Measurements from ENCODE around the gene ARG2.

ARG2 gene

DNA sequence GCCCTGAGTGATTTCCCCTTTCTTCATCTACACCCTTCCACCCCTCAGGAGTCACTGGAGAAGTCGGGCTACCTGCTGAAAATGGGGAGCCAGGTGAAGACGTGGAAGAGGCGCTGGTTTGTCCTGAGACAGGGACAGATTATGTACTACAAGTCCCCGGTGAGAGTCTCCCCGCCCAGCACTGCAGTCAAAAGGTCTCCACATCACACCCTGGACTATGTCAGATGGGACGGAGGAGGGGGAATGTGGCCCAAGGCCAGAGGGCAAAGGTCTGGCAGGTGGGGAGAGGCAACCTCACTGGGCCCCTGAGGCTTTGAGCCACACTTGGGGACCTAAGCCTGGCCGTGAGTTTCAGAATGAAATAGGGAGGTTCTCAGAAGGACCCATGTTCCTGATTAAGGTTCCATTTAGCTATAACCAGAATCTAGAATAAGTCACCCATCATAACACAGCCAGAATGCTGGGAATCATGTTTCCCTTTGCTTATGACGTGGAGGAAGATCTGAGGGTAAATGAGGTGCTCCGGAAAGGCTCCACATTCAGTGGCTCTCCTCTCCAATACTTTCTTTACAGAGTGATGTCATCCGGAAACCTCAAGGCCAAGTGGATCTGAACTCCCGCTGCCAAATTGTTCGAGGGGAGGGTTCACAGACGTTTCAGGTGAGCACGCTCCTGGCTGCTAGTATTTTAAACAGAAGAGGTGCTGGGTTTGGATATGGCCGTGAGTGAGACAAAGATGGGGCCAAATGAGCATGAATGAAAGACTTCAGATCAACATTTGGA lies 46.3 kb upstream of the ARG2 start:
- CTCF ChIA-PET: interaction anchor here (1.2 to 38.5 kb wide), 4 partner anchors 11 to 144 kb away, joined by 3 to 695 read pairs (median 88); partner anchors contain the start of gene PIGH
- no peak for DNase-seq (ENCODE audit: extremely low spot score)
- POLR2A ChIA-PET: no interaction called here
- TF ChIP-seq, protein P1, sequence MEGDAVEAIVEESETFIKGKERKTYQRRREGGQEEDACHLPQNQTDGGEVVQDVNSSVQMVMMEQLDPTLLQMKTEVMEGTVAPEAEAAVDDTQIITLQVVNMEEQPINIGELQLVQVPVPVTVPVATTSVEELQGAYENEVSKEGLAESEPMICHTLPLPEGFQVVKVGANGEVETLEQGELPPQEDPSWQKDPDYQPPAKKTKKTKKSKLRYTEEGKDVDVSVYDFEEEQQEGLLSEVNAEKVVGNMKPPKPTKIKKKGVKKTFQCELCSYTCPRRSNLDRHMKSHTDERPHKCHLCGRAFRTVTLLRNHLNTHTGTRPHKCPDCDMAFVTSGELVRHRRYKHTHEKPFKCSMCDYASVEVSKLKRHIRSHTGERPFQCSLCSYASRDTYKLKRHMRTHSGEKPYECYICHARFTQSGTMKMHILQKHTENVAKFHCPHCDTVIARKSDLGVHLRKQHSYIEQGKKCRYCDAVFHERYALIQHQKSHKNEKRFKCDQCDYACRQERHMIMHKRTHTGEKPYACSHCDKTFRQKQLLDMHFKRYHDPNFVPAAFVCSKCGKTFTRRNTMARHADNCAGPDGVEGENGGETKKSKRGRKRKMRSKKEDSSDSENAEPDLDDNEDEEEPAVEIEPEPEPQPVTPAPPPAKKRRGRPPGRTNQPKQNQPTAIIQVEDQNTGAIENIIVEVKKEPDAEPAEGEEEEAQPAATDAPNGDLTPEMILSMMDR (IDR thresholded peaks at IDR 0.05; ENCODE audit: control extremely low read depth, extremely low read depth, low read depth, missing control alignments): no peak

DNA sequence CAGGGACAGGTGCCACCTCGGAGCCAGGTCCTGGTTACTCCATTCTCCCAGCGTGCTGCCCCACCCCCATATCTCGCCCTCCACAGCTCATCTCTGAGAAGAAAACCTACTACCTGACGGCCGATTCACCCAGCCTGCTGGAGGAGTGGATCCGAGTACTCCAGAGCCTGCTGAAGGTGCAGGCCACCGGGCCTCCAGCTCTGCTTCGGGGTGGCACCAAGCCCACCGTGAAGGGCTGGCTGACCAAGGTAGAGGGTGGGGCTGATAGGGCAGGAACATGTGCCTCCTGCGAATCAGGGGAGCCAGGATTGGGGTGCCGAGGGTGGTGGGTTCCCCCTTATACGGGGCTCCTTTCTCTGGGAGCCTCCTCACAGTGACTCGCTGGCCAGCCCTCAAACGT lies 45.6 kb upstream of the ARG2 start:
- TF ChIP-seq, protein P1 (IDR thresholded peaks at IDR 0.05; ENCODE audit: control extremely low read depth, extremely low read depth, low read depth, missing control alignments): no peak
- POLR2A ChIA-PET: no interaction called here
- CTCF ChIA-PET: interaction anchor here (12.0 to 38.5 kb wide), 3 partner anchors 10 to 145 kb away, joined by 161 to 695 read pairs (median 313); partner anchors contain the start of gene RDH12
- DNase-seq (ENCODE audit: extremely low spot score): no peak

- no peak for DNase-seq (ENCODE audit: extremely low spot score)
- POLR2A ChIA-PET: no interaction called here
- TF ChIP-seq, protein P1 (IDR thresholded peaks at IDR 0.05; ENCODE audit: control extremely low read depth, extremely low read depth, low read depth, missing control alignments): no peak
- CTCF ChIA-PET: interaction anchor here (12.0 to 38.5 kb wide), 3 partner anchors 10 to 146 kb away, joined by 161 to 695 read pairs (median 313); partner anchors contain the start of gene RDH12
Measured at GRCh38 chr14:67574806-67575205, 44.9 kb upstream of the ARG2 start.

DNA sequence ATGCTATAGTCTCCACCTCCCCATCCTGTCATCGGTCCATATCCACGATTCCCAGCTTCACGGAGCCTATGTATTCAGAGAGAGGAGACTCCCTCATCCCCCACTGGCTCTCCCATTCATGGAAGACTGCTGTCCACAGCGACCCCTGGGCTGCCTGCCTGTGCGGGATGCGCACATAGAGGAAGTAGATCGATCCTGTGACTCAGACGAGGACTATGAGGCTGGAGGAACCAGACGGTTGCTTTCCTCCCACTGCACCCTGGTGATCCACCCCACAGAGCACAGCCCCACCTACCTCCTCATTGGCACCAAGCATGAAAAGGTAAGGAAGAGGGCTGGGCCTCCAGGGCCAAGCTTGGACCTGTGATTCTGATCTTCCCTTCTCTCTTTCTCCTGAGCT lies 44.0 kb upstream of the ARG2 start:
- POLR2A ChIA-PET: no interaction called here
- TF ChIP-seq, protein P1 (IDR thresholded peaks at IDR 0.05; ENCODE audit: control extremely low read depth, extremely low read depth, low read depth, missing control alignments): no peak
- DNase-seq (ENCODE audit: extremely low spot score): no peak
- CTCF ChIA-PET: interaction anchor here (0.8 to 38.5 kb wide), 8 partner anchors 9 to 1216 kb away, joined by 3 to 695 read pairs (median 5); partner anchors contain the start of genes PIGH and RDH12

DNA sequence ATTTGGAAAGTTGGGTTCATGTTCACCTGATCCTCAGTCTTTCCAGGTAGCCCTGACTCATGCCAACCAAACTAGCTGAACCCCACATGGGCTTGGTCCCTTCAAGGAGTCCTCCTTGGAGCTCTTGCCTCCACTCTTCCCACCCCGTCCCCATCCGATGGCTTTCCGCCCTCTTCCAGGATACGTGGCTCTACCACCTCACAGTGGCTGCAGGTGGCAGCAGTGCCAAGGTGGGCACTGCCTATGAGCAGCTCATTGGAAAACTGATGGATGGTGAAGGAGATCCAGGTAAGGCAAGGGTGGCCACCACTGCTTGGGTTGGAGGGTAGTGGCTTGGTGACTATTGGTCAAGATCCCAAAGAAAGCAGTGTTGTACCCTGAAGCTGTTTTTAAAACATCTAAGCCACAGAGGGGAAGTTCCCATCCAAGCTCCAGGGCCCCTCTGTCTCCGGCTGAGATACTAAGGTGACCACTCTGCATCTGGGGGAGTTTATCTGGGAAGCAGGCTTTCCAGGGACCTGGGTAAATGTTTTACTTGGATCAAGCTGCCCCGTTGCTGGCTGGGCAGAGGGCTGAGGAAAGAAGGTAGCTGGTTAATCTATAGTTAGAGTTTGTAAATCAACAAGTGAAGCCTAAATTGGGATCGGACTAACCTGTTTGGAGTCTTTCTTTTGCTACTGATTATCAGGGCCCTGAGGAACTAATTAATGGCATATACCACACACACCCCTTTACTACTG lies 43.3 kb upstream of the ARG2 start:
- CTCF ChIA-PET: interaction anchor here (0.8 to 38.5 kb wide), 11 partner anchors 8 to 1217 kb away, joined by 3 to 695 read pairs (median 3); partner anchors contain the start of genes PIGH and RDH12

More for the DNA sequence above, 43.3 kb upstream of the ARG2 start:
- TF ChIP-seq, protein P1 (IDR thresholded peaks at IDR 0.05; ENCODE audit: control extremely low read depth, extremely low read depth, low read depth, missing control alignments): no peak
- no peak for DNase-seq (ENCODE audit: extremely low spot score)
- POLR2A ChIA-PET: no interaction called here

Measured in GM10248 (cell line).